Uterus (tissue), 2 donors: ENCODE measurements around the gene NEURL1.

ENCODE experiments used
- POLR2A ChIP-seq, 2 donors: fragments of 450-650 bp; IDR thresholded peaks; one replicate each; pipeline ENCODE4 v1.6.1; 2016; ENCODE audit warnings: antibody characterized with exemption in 2 of 2, mild to moderate bottlenecking in 1 of 2, moderate library complexity in 1 of 2
- TF ChIP-seq, protein P1 (sequence below), 4 experiments: fragments of 200-600 bp in 2 of 4; fragments of 450-650 bp in 2 of 4; sonication (generic) in 2 of 4; IDR thresholded peaks; one replicate each; pipeline ENCODE4 v1.5.1; 2016 to 2019; ENCODE audit warnings: antibody characterized with exemption in 4 of 4, mild to moderate bottlenecking in 2 of 4, moderate library complexity in 1 of 4

DNA sequence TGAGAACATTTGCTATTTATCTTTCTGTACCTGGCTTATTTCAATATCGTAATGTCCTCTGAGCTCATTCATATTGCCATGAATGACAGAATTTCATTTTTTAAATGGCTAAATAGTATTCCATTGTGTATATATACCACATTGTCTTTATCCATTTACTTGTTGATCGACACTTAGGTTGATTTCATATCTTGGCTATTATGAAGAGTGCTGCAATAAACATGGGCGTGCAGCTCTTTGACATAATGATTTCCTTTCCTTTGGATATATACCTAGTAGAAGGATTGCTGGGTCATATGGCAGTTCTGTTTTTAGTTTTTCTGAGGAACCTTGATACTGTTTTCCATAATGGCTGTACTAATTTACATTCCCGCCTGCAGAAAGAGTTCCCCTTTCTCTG, 30.2 kb downstream of the NEURL1 start:
- TF ChIP-seq POLR2A (IDR thresholded peaks at IDR 0.05) = no peak
- TF ChIP-seq, protein P1, sequence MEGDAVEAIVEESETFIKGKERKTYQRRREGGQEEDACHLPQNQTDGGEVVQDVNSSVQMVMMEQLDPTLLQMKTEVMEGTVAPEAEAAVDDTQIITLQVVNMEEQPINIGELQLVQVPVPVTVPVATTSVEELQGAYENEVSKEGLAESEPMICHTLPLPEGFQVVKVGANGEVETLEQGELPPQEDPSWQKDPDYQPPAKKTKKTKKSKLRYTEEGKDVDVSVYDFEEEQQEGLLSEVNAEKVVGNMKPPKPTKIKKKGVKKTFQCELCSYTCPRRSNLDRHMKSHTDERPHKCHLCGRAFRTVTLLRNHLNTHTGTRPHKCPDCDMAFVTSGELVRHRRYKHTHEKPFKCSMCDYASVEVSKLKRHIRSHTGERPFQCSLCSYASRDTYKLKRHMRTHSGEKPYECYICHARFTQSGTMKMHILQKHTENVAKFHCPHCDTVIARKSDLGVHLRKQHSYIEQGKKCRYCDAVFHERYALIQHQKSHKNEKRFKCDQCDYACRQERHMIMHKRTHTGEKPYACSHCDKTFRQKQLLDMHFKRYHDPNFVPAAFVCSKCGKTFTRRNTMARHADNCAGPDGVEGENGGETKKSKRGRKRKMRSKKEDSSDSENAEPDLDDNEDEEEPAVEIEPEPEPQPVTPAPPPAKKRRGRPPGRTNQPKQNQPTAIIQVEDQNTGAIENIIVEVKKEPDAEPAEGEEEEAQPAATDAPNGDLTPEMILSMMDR (IDR thresholded peaks at IDR 0.05) = no peak
